Measurements from ENCODE around the gene ITPRIPL1.

ITPRIPL1 gene

GRCh38 chr2:96308248-96308647 is 16.9 kb upstream of the ITPRIPL1 start:
- Histone ChIP-seq H3K27me3 (ENCODE audit: control insufficient read depth, insufficient read depth, low read length) (no peaks in the 10 kb centered on the region), H3K4me1 (ENCODE audit: control insufficient read depth, insufficient read depth, low read length) (peaks cover 14% of the 10 kb centered on the region), H3K36me3 (ENCODE audit: control insufficient read depth, insufficient read depth, low read length) (peaks cover 2% of the 10 kb centered on the region), H3K4me3 (ENCODE audit: low read length) (no peak overlapping the region), H3K27ac (ENCODE audit: low read depth, low read length) (no peak overlapping the region), H3K9ac (ENCODE audit: low read length) (no peak overlapping the region)

- no peaks in the 10 kb centered on the region for H3K36me3 ChIP-seq (ENCODE audit: control insufficient read depth, insufficient read depth, low read length)
- no peaks in the 10 kb centered on the region for H3K4me1 ChIP-seq (ENCODE audit: control insufficient read depth, insufficient read depth, low read length)
- H3K4me3 ChIP-seq (ENCODE audit: low read length): no peak overlapping the region
- H3K27me3 ChIP-seq (ENCODE audit: control insufficient read depth, insufficient read depth, low read length): no peaks in the 10 kb centered on the region
- no peak overlapping the region for H3K27ac ChIP-seq (ENCODE audit: low read depth, low read length)
- no peak overlapping the region for H3K9ac ChIP-seq (ENCODE audit: low read length)
Observed at GRCh38 chr2:96315005-96315399, 10.1 kb upstream of the ITPRIPL1 start.

GRCh38 chr2:96315400-96316071 is 9.6 kb upstream of the ITPRIPL1 start:
- H3K27ac ChIP-seq (ENCODE audit: low read depth, low read length): no peak overlapping the region

GRCh38 chr2:96316999-96317398 is 8.1 kb upstream of the ITPRIPL1 start:
- Histone ChIP-seq H3K4me1 (ENCODE audit: control insufficient read depth, insufficient read depth, low read length) (peaks cover 4% of the 10 kb centered on the region), H3K27me3 (ENCODE audit: control insufficient read depth, insufficient read depth, low read length) (peaks cover 7% of the 10 kb centered on the region), H3K9ac (ENCODE audit: low read length) (no peak overlapping the region), H3K4me3 (ENCODE audit: low read length) (no peak overlapping the region), H3K27ac (ENCODE audit: low read depth, low read length) (no peak overlapping the region), H3K36me3 (ENCODE audit: control insufficient read depth, insufficient read depth, low read length) (no peaks in the 10 kb centered on the region)

More at GRCh38 chr2:96315400-96316071, 9.6 kb upstream of the ITPRIPL1 start:
- Histone ChIP-seq H3K27me3 (ENCODE audit: control insufficient read depth, insufficient read depth, low read length) (no peaks in the 10 kb centered on the region), H3K9ac (ENCODE audit: low read length) (no peak overlapping the region), H3K36me3 (ENCODE audit: control insufficient read depth, insufficient read depth, low read length) (no peaks in the 10 kb centered on the region), H3K4me3 (ENCODE audit: low read length) (no peak overlapping the region), H3K4me1 (ENCODE audit: control insufficient read depth, insufficient read depth, low read length) (no peaks in the 10 kb centered on the region)

GRCh38 chr2:96317584-96317997 is 7.5 kb upstream of the ITPRIPL1 start:
- Histone ChIP-seq H3K27me3 (ENCODE audit: control insufficient read depth, insufficient read depth, low read length) (peaks cover 7% of the 10 kb centered on the region), H3K9ac (ENCODE audit: low read length) (no peak overlapping the region), H3K27ac (ENCODE audit: low read depth, low read length) (no peak overlapping the region), H3K4me3 (ENCODE audit: low read length) (no peak overlapping the region), H3K4me1 (ENCODE audit: control insufficient read depth, insufficient read depth, low read length) (peaks cover 4% of the 10 kb centered on the region), H3K36me3 (ENCODE audit: control insufficient read depth, insufficient read depth, low read length) (no peaks in the 10 kb centered on the region)

- peaks cover 4% of the 10 kb centered on the region for H3K4me1 ChIP-seq (ENCODE audit: control insufficient read depth, insufficient read depth, low read length)
- H3K4me3 ChIP-seq (ENCODE audit: low read length): no peak overlapping the region
- peaks cover 12% of the 10 kb centered on the region for H3K27me3 ChIP-seq (ENCODE audit: control insufficient read depth, insufficient read depth, low read length)
- H3K36me3 ChIP-seq (ENCODE audit: control insufficient read depth, insufficient read depth, low read length): no peaks in the 10 kb centered on the region
- H3K9ac ChIP-seq (ENCODE audit: low read length): no peak overlapping the region
- H3K27ac ChIP-seq (ENCODE audit: low read depth, low read length): no peak overlapping the region
Observed at GRCh38 chr2:96318723-96319122, 6.4 kb upstream of the ITPRIPL1 start.

- Histone ChIP-seq H3K4me3 (ENCODE audit: low read length) (no peak overlapping the region), H3K27ac (ENCODE audit: low read depth, low read length) (no peak overlapping the region), H3K9ac (ENCODE audit: low read length) (no peak overlapping the region), H3K4me1 (ENCODE audit: control insufficient read depth, insufficient read depth, low read length) (peaks cover 4% of the 10 kb centered on the region), H3K27me3 (ENCODE audit: control insufficient read depth, insufficient read depth, low read length) (peaks cover 12% of the 10 kb centered on the region), H3K36me3 (ENCODE audit: control insufficient read depth, insufficient read depth, low read length) (no peaks in the 10 kb centered on the region)
Observed at GRCh38 chr2:96319396-96319795, 5.7 kb upstream of the ITPRIPL1 start.

- Histone ChIP-seq H3K27me3 (ENCODE audit: control insufficient read depth, insufficient read depth, low read length) (peaks cover 14% of the 10 kb centered on the region), H3K4me3 (ENCODE audit: low read length) (peak overlapping the region; percentile 82), H3K27ac (ENCODE audit: low read depth, low read length) (no peak overlapping the region), H3K4me1 (ENCODE audit: control insufficient read depth, insufficient read depth, low read length) (peaks cover 4% of the 10 kb centered on the region), H3K36me3 (ENCODE audit: control insufficient read depth, insufficient read depth, low read length) (no peaks in the 10 kb centered on the region), H3K9ac (ENCODE audit: low read length) (no peak overlapping the region)
Observed at GRCh38 chr2:96320326-96320725, 4.8 kb upstream of the ITPRIPL1 start.

- peaks cover 19% of the 10 kb centered on the region for H3K27me3 ChIP-seq (ENCODE audit: control insufficient read depth, insufficient read depth, low read length)
- H3K27ac ChIP-seq (ENCODE audit: low read depth, low read length): no peak overlapping the region
Observed at GRCh38 chr2:96320728-96321622, 4.1 kb upstream of the ITPRIPL1 start.

GRCh38 chr2:96323849-96324248 is 1.3 kb upstream of the ITPRIPL1 start:
- Histone ChIP-seq H3K4me3 (ENCODE audit: low read length) (no peak overlapping the region), H3K27me3 (ENCODE audit: control insufficient read depth, insufficient read depth, low read length) (peaks cover 19% of the 10 kb centered on the region), H3K4me1 (ENCODE audit: control insufficient read depth, insufficient read depth, low read length) (peaks cover 4% of the 10 kb centered on the region), H3K9ac (ENCODE audit: low read length) (no peak overlapping the region), H3K27ac (ENCODE audit: low read depth, low read length) (no peak overlapping the region), H3K36me3 (ENCODE audit: control insufficient read depth, insufficient read depth, low read length) (no peaks in the 10 kb centered on the region)

More at GRCh38 chr2:96320728-96321622, 4.1 kb upstream of the ITPRIPL1 start:
- H3K4me3 ChIP-seq (ENCODE audit: low read length): peak overlapping the region; percentile 82
- H3K4me1 ChIP-seq (ENCODE audit: control insufficient read depth, insufficient read depth, low read length): peaks cover 4% of the 10 kb centered on the region
- no peaks in the 10 kb centered on the region for H3K36me3 ChIP-seq (ENCODE audit: control insufficient read depth, insufficient read depth, low read length)
- peak overlapping the region; percentile 17 for H3K9ac ChIP-seq (ENCODE audit: low read length)

- Histone ChIP-seq H3K36me3 (ENCODE audit: control insufficient read depth, insufficient read depth, low read length) (no peaks in the 10 kb centered on the region), H3K9ac (ENCODE audit: low read length) (no peak overlapping the region), H3K4me3 (ENCODE audit: low read length) (peak overlapping the region; percentile 63), H3K27ac (ENCODE audit: low read depth, low read length) (no peak overlapping the region), H3K4me1 (ENCODE audit: control insufficient read depth, insufficient read depth, low read length) (peaks cover 4% of the 10 kb centered on the region), H3K27me3 (ENCODE audit: control insufficient read depth, insufficient read depth, low read length) (peaks cover 19% of the 10 kb centered on the region)
Observed at GRCh38 chr2:96324721-96325040, 436 bp upstream of the ITPRIPL1 start.

- Histone ChIP-seq H3K36me3 (ENCODE audit: control insufficient read depth, insufficient read depth, low read length) (no peaks in the 10 kb centered on the region), H3K4me1 (ENCODE audit: control insufficient read depth, insufficient read depth, low read length) (peaks cover 4% of the 10 kb centered on the region), H3K4me3 (ENCODE audit: low read length) (peak overlapping the region; percentile 63), H3K9ac (ENCODE audit: low read length) (no peak overlapping the region), H3K27me3 (ENCODE audit: control insufficient read depth, insufficient read depth, low read length) (peaks cover 18% of the 10 kb centered on the region), H3K27ac (ENCODE audit: low read depth, low read length) (no peak overlapping the region)
Observed at GRCh38 chr2:96325884-96326255, 753 bp downstream of the ITPRIPL1 start.

Measured in rectal smooth muscle tissue (tissue), 1 donor.